NCI-H2081 treated with DMSO at 0.1 percent for 48 hours (cell line): ENCODE results near the gene L3MBTL4.
"Not testable (repeated sequence)": the region's sequence is repeated elsewhere in the genome, so short reads cannot be mapped to it uniquely, and the experiment has no call there.

Source experiments
- DNase-seq: peaks from one replicate; lab custom pipeline; 2025; lab: John Stamatoyannopoulos, UW

L3MBTL4 gene

DNA sequence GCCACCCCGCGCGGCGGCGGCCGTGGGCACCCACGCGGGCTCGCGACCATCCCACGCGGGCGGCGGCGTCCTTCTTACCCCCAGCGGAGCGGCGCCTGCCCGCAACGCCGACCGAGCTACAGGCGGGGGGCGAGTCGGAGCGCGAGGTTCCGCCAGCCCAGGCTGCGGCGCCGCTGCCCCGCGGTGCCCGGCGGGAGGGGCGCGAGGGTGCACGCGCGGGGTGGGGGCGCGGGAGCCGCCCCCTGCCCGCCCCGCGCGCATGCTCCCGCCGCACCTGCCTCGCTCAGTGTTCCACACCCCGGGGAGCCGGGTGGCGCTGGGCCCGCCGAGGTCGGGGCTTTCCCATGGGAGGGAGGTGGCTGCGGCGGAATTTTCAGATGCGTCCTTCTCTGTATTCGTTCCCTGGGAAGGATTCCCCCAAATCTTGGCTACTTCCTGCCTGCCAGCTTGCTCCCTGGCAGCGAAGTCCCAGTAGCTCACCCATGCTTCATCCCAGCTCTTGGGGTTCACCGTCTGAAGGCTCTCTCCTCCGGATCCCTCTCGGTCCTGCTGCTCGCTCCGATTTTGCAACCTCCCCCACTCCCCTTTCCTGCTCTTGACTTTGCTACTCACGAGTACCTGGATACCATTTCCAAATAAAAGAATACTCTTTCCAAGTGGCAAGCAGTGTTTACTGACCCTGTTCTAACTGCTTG is at the start of gene L3MBTL4:
L3MBTL4 (minus strand) TSS at position 189 of the 695 bp plus-strand sequence. CDS start 103,286 bp downstream, outside the sequence.
- no peak for DNase-seq

DNA sequence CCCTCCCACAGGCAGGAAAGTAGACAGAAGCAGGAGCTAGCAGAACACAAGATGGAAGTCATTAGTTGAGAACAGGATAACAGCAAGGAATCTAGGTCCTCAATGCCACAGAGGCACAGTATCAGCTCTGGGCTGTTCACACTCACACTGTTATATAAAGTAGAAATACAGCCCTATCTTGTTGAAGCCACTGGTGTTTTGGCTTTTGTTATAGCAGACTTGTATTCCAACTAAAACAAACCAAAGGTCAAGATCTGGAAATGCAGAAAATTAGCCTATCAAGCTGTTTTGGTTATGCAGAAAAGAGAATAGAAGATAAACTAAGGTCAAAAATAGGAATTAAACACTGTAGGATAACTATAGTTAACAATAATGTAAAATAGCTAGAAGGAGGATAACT is 37.5 kb upstream of the L3MBTL4 start:
- no peak for DNase-seq

DNA sequence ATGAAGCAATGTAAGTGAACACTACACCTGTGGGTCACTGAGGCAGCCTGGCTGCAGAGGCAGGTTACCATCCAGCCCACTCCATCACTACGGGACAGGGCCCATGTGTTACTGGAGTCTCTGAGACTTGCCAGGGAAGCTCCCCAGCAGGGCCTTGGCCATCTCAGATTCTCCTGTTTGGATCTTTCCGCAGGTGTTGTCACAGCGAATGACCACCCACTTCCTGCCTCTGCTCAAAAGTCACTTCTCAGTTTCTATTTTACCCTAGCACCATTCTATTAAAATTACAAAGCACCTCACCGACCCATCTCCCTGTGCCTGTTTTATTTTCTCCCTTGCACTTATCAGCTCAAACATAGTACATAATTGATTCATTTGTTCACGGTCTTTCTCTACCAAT is 34.5 kb upstream of the L3MBTL4 start:
- no peak for DNase-seq

- no peak for DNase-seq
Observed at GRCh38 chr18:6444466-6445228, 29.9 kb upstream of the L3MBTL4 start.

DNA sequence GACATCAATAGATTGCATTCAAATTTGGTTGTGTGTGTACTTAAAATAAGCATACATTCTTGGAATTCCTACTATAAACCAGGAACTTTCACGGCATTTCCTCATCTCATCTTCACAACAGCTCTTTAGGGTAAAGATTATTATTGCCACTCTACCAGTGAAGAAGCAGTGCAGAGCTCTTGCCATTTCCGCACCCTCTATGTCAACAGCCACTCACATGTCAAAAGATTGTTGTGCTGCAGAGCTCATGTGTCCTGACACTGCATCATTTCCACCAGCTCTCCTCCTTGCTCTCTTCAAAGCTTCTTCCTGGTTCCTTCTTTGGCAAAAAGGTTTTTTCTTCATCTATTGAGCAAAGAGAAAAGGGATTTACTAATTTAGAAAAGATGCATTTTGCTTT is 26.5 kb upstream of the L3MBTL4 start:
- no peak for DNase-seq

- no peak for DNase-seq
Observed at GRCh38 chr18:6437937-6438818, 23.5 kb upstream of the L3MBTL4 start.

DNA sequence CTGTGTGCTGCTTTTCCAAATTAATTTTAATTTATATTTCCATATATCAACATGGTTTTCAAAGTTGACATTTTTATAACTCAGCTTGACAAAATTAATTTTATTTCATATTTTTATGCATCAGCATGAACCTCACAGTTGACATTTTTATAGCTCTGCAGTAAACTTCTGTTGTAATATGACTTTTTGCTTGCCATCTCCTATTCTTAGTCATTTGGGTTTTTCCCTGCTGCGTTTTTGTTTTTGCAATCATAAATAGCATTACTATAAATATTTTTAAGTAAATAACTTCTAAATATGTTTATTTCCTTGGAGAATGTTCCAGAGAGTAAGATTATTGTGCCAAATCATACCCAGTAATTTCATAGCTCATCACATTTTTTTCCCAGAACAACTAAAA is 21.0 kb upstream of the L3MBTL4 start:
- no peak for DNase-seq

DNA sequence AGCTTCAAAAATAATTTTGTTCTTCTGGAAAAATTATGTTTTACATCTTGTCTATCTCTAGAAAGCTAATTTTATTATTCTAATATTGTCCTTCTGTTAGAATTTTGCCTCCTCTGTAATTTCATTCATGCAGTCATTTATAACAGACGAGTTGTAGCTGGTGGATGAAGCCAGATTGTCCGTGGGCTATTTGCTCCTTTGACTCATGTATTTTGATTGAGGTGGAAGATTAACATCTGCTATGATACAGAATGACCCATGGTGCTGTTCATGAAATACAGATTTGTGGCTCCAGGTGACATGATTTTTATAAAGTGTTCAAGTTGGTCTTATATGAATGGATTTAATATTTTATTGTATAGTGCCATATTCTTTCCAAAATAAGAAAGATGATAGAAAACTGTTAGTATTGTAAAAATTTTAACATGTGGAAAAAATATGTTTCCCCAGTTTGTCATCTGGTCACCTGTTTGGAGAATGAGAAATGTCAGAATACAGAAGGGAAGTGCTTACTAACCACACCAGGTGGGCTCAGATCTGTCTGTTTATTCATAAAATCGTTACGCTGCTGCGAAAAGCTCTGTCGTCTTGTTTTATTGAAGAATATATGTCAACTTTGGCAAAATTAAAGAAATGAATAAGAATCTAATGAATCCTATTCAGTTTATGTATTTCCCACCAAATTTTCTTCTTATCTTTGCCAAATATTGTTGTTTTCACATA is 20.4 kb upstream of the L3MBTL4 start:
- DNase-seq: no peak

DNA sequence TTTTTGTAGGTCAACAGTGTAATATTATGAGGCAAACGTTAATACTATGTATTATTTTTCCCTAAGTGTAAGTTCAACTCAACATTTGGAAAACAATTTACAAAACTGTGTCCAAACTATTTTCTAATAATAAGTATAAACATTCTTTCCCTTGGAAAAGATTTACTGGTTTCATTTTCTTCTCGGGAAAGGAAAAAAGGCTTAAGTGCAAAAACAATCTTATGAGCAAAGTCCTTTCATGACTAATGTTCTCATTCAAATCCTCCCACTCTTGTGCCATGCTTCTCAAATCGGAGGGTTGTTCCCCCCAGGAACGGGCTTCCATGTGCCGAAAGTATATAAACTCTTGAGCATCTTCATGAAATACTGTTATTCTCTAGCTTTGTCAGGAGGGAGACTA is 19.8 kb upstream of the L3MBTL4 start:
- no peak for DNase-seq

DNA sequence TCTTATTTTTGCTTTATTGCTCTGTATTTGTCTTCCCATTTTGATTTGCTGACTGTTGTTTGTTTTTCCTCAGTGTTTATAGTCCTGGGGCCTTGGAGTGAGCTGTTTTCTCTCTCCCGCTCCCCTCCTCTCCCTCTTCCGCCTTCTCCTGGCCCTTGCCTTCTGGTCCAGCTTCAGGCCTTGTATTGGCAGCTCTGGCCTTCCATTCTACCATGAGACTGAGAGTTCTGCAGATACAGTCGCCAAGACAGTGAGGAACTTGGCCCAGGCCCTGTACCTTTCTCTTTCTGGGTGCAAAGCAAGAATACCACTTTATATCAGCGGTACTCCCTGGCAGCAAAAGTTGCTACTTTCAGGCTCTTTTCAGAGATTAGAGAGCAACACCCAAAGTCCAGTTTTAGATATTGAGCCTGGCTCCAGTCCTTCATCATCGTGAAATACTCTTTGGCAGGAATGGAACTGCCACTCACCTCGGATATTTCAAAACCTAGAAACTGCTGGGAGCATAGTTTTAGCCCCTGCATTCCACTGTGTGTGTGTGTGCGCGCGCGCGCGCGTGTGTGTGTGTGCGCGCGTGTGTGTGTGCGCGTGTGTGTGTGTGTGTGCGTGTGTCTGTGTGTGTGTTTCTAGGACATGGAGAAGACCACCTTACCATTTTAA is 17.1 kb upstream of the L3MBTL4 start:
- no peak for DNase-seq

- no peak for DNase-seq
Observed at GRCh38 chr18:6428851-6429395, 14.2 kb upstream of the L3MBTL4 start.

DNA sequence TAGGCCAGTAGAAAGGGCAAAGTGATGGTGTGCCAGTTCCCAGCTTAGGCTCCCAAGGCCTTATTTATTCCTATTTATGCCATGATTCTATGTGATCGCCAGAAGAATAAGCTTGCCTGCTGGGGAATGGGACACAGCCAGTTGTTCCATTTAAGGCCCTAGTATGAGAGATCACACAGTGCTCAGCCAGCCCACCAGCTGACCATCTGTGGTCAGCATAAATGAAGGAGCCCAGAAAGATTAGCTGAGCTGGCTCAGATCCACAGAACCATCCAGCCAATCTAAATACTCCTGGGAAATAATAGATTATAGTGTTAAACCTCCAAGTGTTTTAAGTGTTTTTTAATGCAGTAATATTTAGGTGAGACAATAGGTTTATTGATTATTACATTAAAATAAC is 12.6 kb upstream of the L3MBTL4 start:
- DNase-seq: no peak

GRCh38 chr18:6423289-6423688 is 8.6 kb upstream of the L3MBTL4 start:
- no peak for DNase-seq

DNA sequence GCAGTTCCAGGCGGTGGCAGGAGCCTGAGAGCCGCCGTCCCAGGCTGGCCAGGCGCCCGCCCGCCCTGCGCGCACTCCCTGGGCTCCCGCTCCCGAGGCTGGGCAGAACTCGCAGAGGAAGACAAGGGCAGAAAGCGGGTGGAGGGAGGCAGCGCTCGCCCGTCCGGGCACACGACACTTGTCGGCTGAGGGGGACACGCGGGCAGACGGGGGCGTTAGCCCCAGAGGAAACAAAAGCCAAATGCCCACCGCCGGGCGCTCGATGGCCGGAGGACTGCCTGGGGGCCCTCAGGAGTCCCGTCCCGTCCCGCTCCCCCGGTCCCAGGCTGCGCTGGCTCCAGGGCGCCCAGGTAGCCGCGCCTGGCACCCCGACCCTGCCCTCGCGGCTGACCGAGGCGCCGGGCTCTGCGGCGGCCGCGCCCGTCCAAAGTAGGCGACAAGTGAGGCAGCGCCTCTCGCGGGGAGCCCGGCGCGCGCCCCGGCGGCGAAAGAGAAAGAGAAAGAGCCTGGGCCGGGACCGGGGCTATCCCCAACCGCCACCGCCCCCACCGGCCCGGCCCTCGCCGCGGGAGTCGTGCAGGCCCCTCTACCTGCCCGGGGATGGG is 491 bp downstream of the L3MBTL4 start:
- DNase-seq: no peak

GRCh38 chr18:6413579-6414117 is 1.1 kb downstream of the L3MBTL4 start:
- DNase-seq: no peak

DNA sequence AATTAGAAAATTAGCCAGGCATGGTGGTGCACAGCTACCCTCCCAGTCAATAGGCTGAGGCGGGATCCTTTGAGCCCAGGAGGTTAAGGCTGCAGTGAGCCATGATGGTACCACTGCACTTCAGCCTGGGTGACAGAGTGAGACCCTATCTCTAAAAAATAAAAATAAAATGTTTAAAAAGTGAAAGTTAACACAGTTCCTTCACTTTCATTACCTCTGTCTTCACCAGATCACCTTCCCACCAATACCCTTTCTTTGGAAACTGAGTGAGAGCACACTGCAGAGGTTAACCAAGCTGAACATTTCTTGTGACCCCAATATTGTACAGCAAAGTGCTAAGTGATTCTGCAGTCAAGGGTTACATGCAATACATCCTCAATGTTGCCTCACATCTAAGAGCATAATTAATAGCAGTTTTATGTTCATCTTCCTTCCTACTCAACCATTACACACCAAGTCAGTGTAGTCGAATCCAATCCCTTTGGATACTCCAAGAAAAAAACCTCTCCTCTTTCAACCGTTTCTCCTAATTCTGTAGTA is 1.7 kb downstream of the L3MBTL4 start:
- no peak for DNase-seq

- DNase-seq: no peak
Observed at GRCh38 chr18:6411382-6411781, 3.3 kb downstream of the L3MBTL4 start.

DNA sequence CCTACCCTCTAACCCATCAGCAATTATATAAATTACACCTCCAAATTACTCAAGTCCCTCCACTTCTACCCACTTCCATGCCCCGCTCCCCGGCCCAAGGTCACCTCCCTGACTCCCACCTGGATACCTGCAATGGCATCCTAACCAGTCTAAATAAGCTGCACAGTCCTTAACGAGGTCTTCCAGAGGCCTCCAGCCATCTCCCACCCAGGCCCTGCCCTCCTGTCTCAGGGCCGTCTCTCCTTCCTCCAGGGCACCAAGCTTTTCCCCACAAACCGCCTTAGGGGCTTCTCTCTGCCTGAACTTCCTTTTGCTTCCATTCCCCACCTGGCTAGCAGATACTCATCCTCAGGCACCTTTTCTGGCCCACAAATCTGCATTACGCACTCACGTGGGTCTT is 4.8 kb downstream of the L3MBTL4 start:
- DNase-seq: no peak

- DNase-seq: not testable (repeated sequence)
Observed at GRCh38 chr18:6408543-6408942, 6.2 kb downstream of the L3MBTL4 start.

DNA sequence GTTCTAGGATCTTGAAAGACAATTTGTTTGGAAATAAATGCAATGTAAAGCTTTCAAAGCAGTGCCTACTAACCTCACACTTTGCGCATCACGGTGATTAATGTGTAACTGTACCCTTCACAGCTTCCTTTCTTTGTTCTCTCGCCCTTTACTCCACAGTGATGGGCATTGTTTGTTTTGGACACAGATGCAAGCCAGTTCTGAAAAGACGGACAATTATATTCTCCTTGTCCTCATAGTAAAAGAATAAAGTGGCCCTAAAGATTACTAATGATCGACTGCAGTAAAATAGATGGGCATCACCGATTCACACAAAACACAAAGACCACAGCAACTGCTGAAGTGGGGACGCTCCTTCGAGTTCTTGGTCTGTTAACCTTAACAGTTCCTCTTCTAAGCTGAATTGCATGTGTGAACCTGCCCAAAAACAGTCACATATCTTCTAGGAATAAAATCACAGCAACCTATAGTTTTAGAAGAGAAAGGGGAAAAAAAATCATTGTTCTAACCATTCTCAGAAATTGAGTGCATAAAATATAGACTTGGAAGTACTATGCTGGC is 7.7 kb downstream of the L3MBTL4 start:
- no peak for DNase-seq
